ENCODE measurements around the gene NDUFB4.

The NDUFB4 gene

DNA sequence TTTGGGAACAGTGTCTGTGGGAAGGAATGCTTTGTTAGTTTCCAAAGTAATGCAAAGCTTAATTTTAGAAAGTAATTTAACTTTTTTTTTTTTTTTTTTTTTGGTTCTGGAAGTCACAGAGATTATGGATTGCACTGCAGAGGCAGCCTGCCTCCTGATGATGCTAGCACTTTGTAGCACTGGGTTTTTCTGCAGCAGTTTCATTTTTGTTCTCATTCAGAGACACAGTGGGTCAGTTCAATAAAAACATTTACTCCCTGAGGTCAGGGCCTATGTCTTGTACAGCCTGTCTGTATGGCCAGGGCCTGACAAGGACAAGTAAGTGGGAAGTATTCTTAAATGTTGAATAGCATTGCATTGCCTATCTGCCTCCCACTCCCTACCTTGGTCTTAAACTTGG is 39.0 kb upstream of the NDUFB4 start:
- TF ChIP-seq ZNF777 (tag by site-specific recombination; IDR thresholded peaks at IDR 0.05; ENCODE audit: borderline replicate concordance): no peak
- TF ChIP-seq ZNF148 (tag by site-specific recombination; IDR thresholded peaks at IDR 0.05; ENCODE audit: borderline replicate concordance): no peak
- TF ChIP-seq ZNF354C (tag by site-specific recombination; IDR thresholded peaks at IDR 0.05; ENCODE audit: borderline replicate concordance, low read depth): no peak
- TF ChIP-seq, protein P1, sequence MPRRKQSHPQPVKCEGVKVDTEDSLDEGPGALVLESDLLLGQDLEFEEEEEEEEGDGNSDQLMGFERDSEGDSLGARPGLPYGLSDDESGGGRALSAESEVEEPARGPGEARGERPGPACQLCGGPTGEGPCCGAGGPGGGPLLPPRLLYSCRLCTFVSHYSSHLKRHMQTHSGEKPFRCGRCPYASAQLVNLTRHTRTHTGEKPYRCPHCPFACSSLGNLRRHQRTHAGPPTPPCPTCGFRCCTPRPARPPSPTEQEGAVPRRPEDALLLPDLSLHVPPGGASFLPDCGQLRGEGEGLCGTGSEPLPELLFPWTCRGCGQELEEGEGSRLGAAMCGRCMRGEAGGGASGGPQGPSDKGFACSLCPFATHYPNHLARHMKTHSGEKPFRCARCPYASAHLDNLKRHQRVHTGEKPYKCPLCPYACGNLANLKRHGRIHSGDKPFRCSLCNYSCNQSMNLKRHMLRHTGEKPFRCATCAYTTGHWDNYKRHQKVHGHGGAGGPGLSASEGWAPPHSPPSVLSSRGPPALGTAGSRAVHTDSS (tag by site-specific recombination; IDR thresholded peaks at IDR 0.05): no peak
- no peak for TF ChIP-seq SCRT2 (tag by site-specific recombination; IDR thresholded peaks at IDR 0.05)
- no peak for TF ChIP-seq ZNF155 (tag by site-specific recombination; IDR thresholded peaks at IDR 0.05)
- TF ChIP-seq, protein P2, sequence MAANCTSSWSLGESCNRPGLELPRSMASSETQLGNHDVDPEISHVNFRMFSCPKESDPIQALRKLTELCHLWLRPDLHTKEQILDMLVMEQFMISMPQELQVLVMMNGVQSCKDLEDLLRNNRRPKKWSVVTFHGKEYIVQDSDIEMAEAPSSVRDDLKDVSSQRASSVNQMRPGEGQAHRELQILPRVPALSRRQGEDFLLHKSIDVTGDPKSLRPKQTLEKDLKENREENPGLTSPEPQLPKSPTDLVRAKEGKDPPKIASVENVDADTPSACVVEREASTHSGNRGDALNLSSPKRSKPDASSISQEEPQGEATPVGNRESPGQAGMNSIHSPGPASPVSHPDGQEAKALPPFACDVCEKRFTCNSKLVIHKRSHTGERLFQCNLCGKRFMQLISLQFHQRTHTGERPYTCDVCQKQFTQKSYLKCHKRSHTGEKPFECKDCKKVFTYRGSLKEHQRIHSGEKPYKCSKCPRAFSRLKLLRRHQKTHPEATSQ (tag by site-specific recombination; IDR thresholded peaks at IDR 0.05): no peak
- TF ChIP-seq, protein P3, sequence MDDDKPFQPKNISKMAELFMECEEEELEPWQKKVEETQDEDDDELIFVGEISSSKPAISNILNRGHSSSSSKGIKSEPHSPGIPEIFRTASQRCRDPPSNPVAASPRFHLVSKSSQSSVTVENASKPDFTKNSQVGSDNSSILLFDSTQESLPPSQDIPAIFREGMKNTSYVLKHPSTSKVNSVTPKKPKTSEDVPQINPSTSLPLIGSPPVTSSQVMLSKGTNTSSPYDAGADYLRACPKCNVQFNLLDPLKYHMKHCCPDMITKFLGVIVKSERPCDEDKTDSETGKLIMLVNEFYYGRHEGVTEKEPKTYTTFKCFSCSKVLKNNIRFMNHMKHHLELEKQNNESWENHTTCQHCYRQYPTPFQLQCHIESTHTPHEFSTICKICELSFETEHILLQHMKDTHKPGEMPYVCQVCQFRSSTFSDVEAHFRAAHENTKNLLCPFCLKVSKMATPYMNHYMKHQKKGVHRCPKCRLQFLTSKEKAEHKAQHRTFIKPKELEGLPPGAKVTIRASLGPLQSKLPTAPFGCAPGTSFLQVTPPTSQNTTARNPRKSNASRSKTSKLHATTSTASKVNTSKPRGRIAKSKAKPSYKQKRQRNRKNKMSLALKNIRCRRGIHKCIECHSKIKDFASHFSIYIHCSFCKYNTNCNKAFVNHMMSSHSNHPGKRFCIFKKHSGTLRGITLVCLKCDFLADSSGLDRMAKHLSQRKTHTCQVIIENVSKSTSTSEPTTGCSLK (tag by site-specific recombination; IDR thresholded peaks at IDR 0.05): no peak
- TF ChIP-seq ZNF768 (tag by site-specific recombination; IDR thresholded peaks at IDR 0.05): no peak
- Histone ChIP-seq H3K36me3 (ENCODE audit: control insufficient read depth in 2 of 2, insufficient read depth in 1 of 2, low read length in 2 of 2) (no peaks in the 10 kb centered on the region), H3K4me1 (ENCODE audit: control insufficient read depth, insufficient read depth, low read length) (no peaks in the 10 kb centered on the region), H3K27ac (ENCODE audit: extremely low read depth, low read depth, low read length) (no peak overlapping the region), H3K9me3 (ENCODE audit: control insufficient read depth, insufficient read depth, low read depth, low read length) (no peaks in the 10 kb centered on the region), H3K4me3 (ENCODE audit: low read depth, low read length) (no peak overlapping the region)
- CTCF ChIA-PET: interaction anchor here (0.6 to 7.2 kb wide), 5 partner anchors 140 to 594 kb away, joined by 3 to 83 read pairs (median 6); no protein-coding TSS in a partner anchor
- POLR2A ChIA-PET: no interaction called here

GRCh38 chr3:120558771-120559241 is 37.3 kb upstream of the NDUFB4 start:
- Histone ChIP-seq H3K27ac (ENCODE audit: extremely low read depth, low read depth, low read length) (no peak overlapping the region), H3K36me3 (ENCODE audit: control insufficient read depth in 2 of 2, insufficient read depth in 1 of 2, low read length in 2 of 2) (no peaks in the 10 kb centered on the region), H3K9me3 (ENCODE audit: control insufficient read depth, insufficient read depth, low read depth, low read length) (no peaks in the 10 kb centered on the region), H3K4me1 (ENCODE audit: control insufficient read depth, insufficient read depth, low read length) (no peaks in the 10 kb centered on the region), H3K4me3 (ENCODE audit: low read depth, low read length) (peak overlapping the region; percentile 43)
- ChIA-PET POLR2A (interaction anchor here (0.9 to 1.3 kb wide), 2 partner anchors 37 to 140 kb away, joined by 3 to 4 read pairs; partner anchors contain the start of gene NDUFB4), CTCF (interaction anchor here (0.6 to 7.2 kb wide), 31 partner anchors 9 to 667 kb away, joined by 3 to 83 read pairs (median 4); no protein-coding TSS in a partner anchor)
- TF ChIP-seq ZNF660 (tag by site-specific recombination; IDR thresholded peaks at IDR 0.05): peak; percentile 79
- 0 out of 2 replicates have a peak, but pooled peaks have one; percentile 62 for TF ChIP-seq ZNF501 (tag by site-specific recombination; IDR thresholded peaks at IDR 0.05)
- no peak for TF ChIP-seq ZNF600 (tag by site-specific recombination; IDR thresholded peaks at IDR 0.05)
- no peak for TF ChIP-seq ZNF146 (tag by site-specific recombination; IDR thresholded peaks at IDR 0.05)
- TF ChIP-seq, protein P4, sequence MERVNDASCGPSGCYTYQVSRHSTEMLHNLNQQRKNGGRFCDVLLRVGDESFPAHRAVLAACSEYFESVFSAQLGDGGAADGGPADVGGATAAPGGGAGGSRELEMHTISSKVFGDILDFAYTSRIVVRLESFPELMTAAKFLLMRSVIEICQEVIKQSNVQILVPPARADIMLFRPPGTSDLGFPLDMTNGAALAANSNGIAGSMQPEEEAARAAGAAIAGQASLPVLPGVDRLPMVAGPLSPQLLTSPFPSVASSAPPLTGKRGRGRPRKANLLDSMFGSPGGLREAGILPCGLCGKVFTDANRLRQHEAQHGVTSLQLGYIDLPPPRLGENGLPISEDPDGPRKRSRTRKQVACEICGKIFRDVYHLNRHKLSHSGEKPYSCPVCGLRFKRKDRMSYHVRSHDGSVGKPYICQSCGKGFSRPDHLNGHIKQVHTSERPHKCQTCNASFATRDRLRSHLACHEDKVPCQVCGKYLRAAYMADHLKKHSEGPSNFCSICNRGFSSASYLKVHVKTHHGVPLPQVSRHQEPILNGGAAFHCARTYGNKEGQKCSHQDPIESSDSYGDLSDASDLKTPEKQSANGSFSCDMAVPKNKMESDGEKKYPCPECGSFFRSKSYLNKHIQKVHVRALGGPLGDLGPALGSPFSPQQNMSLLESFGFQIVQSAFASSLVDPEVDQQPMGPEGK (tag by site-specific recombination; IDR thresholded peaks at IDR 0.05): peak; percentile 28; the same call in 1 of the 2 replicates
- TF ChIP-seq PRDM10 (tag by site-specific recombination; IDR thresholded peaks at IDR 0.05): peak; percentile 55
- TF ChIP-seq ZBTB17 (tag by site-specific recombination; IDR thresholded peaks at IDR 0.05): peak; percentile 90
- TF ChIP-seq ZEB2 (tag by site-specific recombination; IDR thresholded peaks at IDR 0.05): 0 out of 2 replicates have a peak, but pooled peaks have one; percentile 38
- 0 out of 2 replicates have a peak, but pooled peaks have one; percentile 48 for TF ChIP-seq REPIN1 (tag by site-specific recombination; IDR thresholded peaks at IDR 0.05; ENCODE audit: low read depth)

All from HEK293 (cell line).